GM23248 (cell line): ENCODE data around the gene CCDC186. TPM values are rescaled to one million over a fixed set of nuclear protein-coding genes. Genes with fewer than 3 reads are reported as not detected.

Experiments
- DNase-seq: peaks from one replicate; pipeline ENCODE4 v3.0.0-alpha.2; 2015
- H2AFZ ChIP-seq: fragments of 200-600 bp; sonication (generic); 2 replicates; pipeline ENCODE4 v1.6.1; 2016; ENCODE audit warnings: antibody characterized with exemption
- H3F3A ChIP-seq: fragments of 200-600 bp; sonication (generic); 2 replicates; pipeline ENCODE4 v1.6.1; 2016; ENCODE audit warnings: mild to moderate bottlenecking, antibody characterized with exemption, mixed run types; ENCODE audit not compliant: insufficient read depth
- H3K27ac ChIP-seq: fragments of 200-600 bp; sonication (generic); 2 replicates; pipeline ENCODE4 v1.5.1; 2016; ENCODE audit warnings: mild to moderate bottlenecking
- H3K27me3 ChIP-seq: fragments of 200-600 bp; sonication (generic); replicated peaks from 2 replicates; pipeline ENCODE4 v1.6.1; 2016; ENCODE audit warnings: mild to moderate bottlenecking; ENCODE audit not compliant: insufficient read depth
- H3K36me3 ChIP-seq: fragments of 200-600 bp; sonication (generic); 2 replicates; pipeline ENCODE4 v1.6.1; 2016; ENCODE audit warnings: low read depth, mild to moderate bottlenecking
- H3K4me1 ChIP-seq: fragments of 200-600 bp; sonication (generic); 2 replicates; pipeline ENCODE4 v1.6.1; 2016; ENCODE audit warnings: mild to moderate bottlenecking; ENCODE audit not compliant: insufficient read depth
- H3K4me2 ChIP-seq: fragments of 200-600 bp; sonication (generic); one replicate; pipeline ENCODE4 v1.6.1; 2016; ENCODE audit warnings: mild to moderate bottlenecking; ENCODE audit not compliant: unreplicated experiment
- H3K4me3 ChIP-seq: fragments of 200-600 bp; sonication (generic); 2 replicates; pipeline ENCODE4 v1.5.1; 2016; ENCODE audit warnings: mild to moderate bottlenecking
- H3K79me2 ChIP-seq: fragments of 200-600 bp; sonication (generic); 2 replicates; pipeline ENCODE4 v1.6.1; 2016; ENCODE audit warnings: mild to moderate bottlenecking; ENCODE audit not compliant: insufficient read depth
- H3K9ac ChIP-seq: fragments of 200-600 bp; sonication (generic); 2 replicates; pipeline ENCODE4 v1.6.1; 2016; ENCODE audit warnings: mild to moderate bottlenecking
- H3K9me2 ChIP-seq: fragments of 200-600 bp; sonication (generic); 2 replicates; pipeline ENCODE4 v1.6.1; 2016; ENCODE audit warnings: mixed run types, mild to moderate bottlenecking, moderate library complexity; ENCODE audit not compliant: insufficient read depth
- H3K9me3 ChIP-seq: fragments of 200-600 bp; sonication (generic); one replicate; pipeline ENCODE4 v1.6.1; 2017; ENCODE audit warnings: low read depth
- H4K20me1 ChIP-seq: fragments of 200-600 bp; sonication (generic); 2 replicates; pipeline ENCODE4 v1.6.0; 2016; ENCODE audit not compliant: insufficient read depth
- EZH2 ChIP-seq: fragments of 200-600 bp; sonication (generic); IDR thresholded peaks from 2 replicates; pipeline ENCODE4 v1.6.1; 2018; ENCODE audit warnings: antibody characterized with exemption, mild to moderate bottlenecking; ENCODE audit not compliant: insufficient read depth, poor library complexity, severe bottlenecking
- EZH2phosphoT487 ChIP-seq: fragments of 200-600 bp; sonication (generic); IDR thresholded peaks from 2 replicates; pipeline ENCODE4 v1.6.1; 2018; ENCODE audit warnings: antibody characterized with exemption, moderate library complexity, mild to moderate bottlenecking, low read depth; ENCODE audit not compliant: insufficient read depth
- WGBS, 2 experiments: methylation state at CpG; one replicate each; pipeline ENCODE4 v1.1.6; 2015 to 2017; ENCODE audit warnings: low lambda C conversion rate in 2 of 2, low coverage in 1 of 2; ENCODE audit errors: missing lambda C conversion rate in 2 of 2; 5-methylcytosine and 5-hydroxymethylcytosine counted together
- in situ Hi-C: fragments of 300-500 bp; cut with MboI; formaldehyde crosslinking; loops from 2 replicates; pipeline ENCODE4 v1.15.0; 2020
- polyA plus RNA-seq: library from polyadenylated mRNA; unstranded; fragments of >200 nt; fragmentation: Nextera tagmentation; extraction: Ambion mirVana; gene quantifications from 2 replicates; pipeline ENCODE4 v1.2.1, GENCODE V29; 2016
- total RNA-seq: library from RNA; depleted of rRNA; stranded (reverse); fragments of >200 nt; shearing (Covaris generic); gene quantifications from 2 replicates; pipeline ENCODE4 v1.2.3, GENCODE V29; 2014

The CCDC186 gene
- total and polyA plus RNA-seq, 2 experiments from 2014 or later: 7.4 to 9.8 TPM

DNA sequence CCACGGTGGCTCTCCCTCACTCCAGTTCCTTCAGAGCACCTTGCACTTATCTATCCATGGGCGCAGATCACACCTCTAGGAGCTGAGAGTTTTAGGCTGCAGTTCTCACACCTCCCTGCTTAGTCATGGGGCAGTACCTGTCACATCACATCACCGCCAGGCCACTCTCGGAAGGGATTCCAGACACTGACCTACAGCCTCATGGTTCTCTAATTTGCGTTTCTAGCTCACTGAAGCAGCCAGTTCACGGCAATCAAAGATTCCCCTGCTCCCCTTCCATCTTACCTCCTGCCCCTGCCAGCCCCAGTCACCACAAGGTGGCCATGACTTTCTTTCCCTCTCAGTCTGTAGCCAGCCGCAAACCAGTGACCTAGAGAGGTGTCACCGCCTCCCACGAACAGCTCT is 96.2 kb downstream of the CCDC186 start:
- Histone ChIP-seq H3K9me2 (no peaks in the 10 kb centered on the region), H3K27ac (no peak overlapping the region), H3K9ac (no peak overlapping the region), H3K4me2 (no peak overlapping the region), H3F3A (no peaks in the 10 kb centered on the region), H4K20me1 (no peaks in the 10 kb centered on the region), H3K4me3 (no peak overlapping the region), H3K79me2 (no peaks in the 10 kb centered on the region), H3K9me3 (no peaks in the 10 kb centered on the region), H2AFZ (no peak overlapping the region), H3K36me3 (no peaks in the 10 kb centered on the region), H3K27me3 (peaks cover 5% of the 10 kb centered on the region; the same call in 1 of the 2 replicates), H3K4me1 (no peaks in the 10 kb centered on the region)
- DNase-seq: no peak
- in situ Hi-C loops: no loop called here
- no peak for TF ChIP-seq EZH2
- TF ChIP-seq EZH2phosphoT487: no peak
- 70 to 72% methylated on average over 9 of the region's 9 CpGs for WGBS, 2 experiments

DNA sequence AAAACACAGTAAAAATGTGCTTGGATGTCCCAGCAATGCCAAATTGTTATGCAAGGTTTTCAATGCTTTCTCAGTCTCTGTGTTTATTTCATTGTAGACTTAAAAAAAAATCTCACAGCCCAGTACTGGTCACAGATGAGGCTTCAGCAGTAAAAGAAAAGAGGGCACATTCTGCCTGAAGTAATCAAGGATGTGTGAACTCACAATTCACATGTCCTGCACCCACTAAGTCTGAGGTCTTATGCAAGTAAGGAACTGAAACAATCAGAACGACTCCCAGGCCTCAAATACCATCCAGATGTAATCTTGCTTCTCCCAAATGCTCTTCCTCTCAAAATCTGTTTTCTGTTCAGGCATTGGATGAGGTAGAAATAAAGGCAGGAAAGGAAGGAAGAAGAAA is 96.7 kb downstream of the CCDC186 start:
- Histone ChIP-seq H3K4me3 (no peak overlapping the region), H2AFZ (no peak overlapping the region), H3K9me2 (no peaks in the 10 kb centered on the region), H4K20me1 (no peaks in the 10 kb centered on the region), H3K9me3 (no peaks in the 10 kb centered on the region), H3K9ac (no peak overlapping the region), H3K4me1 (no peaks in the 10 kb centered on the region), H3F3A (no peaks in the 10 kb centered on the region), H3K79me2 (no peaks in the 10 kb centered on the region), H3K36me3 (no peaks in the 10 kb centered on the region), H3K27ac (no peak overlapping the region), H3K4me2 (no peak overlapping the region), H3K27me3 (peaks cover 5% of the 10 kb centered on the region; the same call in 1 of the 2 replicates)
- in situ Hi-C loops: no loop called here
- TF ChIP-seq EZH2phosphoT487 (no peak), EZH2 (no peak)
- WGBS, 2 experiments: 3 to 11% methylated on average over 1 of the region's 1 CpG
- no peak for DNase-seq

DNA sequence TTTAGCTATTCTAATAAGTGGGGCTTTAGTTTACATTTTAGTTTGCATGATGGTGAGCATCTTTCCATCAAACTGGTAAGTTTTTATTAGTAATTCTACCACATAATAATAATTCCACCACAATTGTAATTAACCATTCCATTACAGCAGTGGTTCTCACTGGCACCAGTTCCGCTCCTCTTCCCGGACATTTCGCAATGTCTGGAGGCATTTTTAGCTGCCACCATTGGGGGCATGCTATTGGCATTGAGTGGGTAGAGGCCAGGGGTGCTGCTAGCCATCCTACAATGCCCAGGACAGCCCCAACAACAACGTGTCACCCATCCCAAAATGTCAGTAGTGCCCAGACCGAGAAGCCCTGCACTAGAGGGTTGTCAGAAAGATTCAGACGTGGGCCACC is 98.9 kb downstream of the CCDC186 start:
- in situ Hi-C loops: no loop called here
- no peak for DNase-seq
- Histone ChIP-seq H3K4me3 (no peak overlapping the region), H3K9me3 (no peaks in the 10 kb centered on the region), H3K36me3 (no peaks in the 10 kb centered on the region), H3K27ac (no peak overlapping the region), H4K20me1 (no peaks in the 10 kb centered on the region), H3K9ac (no peak overlapping the region), H3K4me1 (no peaks in the 10 kb centered on the region), H3F3A (no peaks in the 10 kb centered on the region), H2AFZ (no peak overlapping the region), H3K4me2 (no peak overlapping the region), H3K79me2 (no peaks in the 10 kb centered on the region), H3K9me2 (no peaks in the 10 kb centered on the region), H3K27me3 (peaks cover 5% of the 10 kb centered on the region)
- no peak for TF ChIP-seq EZH2phosphoT487
- TF ChIP-seq EZH2: no peak
- 74 to 77% methylated on average over 6 of the region's 6 CpGs for WGBS, 2 experiments

DNA sequence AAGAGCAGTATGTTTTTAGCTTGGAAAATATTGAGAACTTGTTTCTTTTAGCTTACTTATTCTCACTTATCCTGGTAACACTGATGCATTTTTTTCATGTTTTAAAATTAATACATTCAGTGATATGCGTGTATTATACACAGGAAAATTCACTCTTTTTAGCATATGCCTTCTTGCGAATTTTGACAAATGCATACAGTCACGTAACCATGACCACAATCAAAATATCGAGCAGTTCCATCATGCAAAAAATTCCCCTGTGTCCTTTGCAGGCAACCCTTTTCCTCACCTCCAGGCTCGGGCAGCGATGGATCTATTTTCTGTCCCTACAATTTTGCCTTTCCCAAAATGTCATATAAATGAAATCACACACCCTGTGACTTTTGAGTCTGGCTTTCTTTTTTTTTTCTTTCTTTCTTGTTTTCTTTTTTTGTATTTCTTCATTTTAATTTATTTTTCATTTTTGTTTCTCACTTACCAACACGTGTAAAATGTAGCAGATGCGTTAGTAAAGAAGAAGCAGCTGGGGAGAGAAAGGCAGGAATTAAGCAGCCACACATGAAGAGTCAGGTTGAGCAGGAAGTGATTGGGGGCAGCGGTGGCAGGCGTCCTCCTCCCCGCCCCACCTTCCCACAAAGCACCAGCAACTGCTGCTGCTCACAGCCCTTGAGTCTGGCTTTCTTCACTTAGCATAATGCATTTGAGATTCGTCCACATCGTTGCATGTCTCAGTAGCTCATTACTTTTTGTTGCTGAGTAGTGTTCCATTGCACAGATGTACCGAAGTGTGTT is 100.4 kb downstream of the CCDC186 start:
- 70 to 72% methylated on average over 14 of the region's 14 CpGs for WGBS, 2 experiments
- no peak for DNase-seq

More for the DNA sequence above, 100.4 kb downstream of the CCDC186 start:
- H3K9me2 ChIP-seq: no peaks in the 10 kb centered on the region
- H3K36me3 ChIP-seq: no peaks in the 10 kb centered on the region
- TF ChIP-seq EZH2phosphoT487: no peak
- no peak for TF ChIP-seq EZH2
- no peaks in the 10 kb centered on the region for H3K4me1 ChIP-seq
- no peak overlapping the region for H3K4me3 ChIP-seq
- no peak overlapping the region for H3K4me2 ChIP-seq
- H3K79me2 ChIP-seq: no peaks in the 10 kb centered on the region
- no peak overlapping the region for H3K9ac ChIP-seq
- no peaks in the 10 kb centered on the region for H3F3A ChIP-seq
- no peak overlapping the region for H3K27ac ChIP-seq
- no peaks in the 10 kb centered on the region for H4K20me1 ChIP-seq
- H3K9me3 ChIP-seq: no peaks in the 10 kb centered on the region
- in situ Hi-C loops: no loop called here
- peaks cover 5% of the 10 kb centered on the region for H3K27me3 ChIP-seq
- H2AFZ ChIP-seq: no peak overlapping the region
